GM18498 (cell line): Measurements from ENCODE around the gene TEKT5.

Experiments used
- ATAC-seq: cut with Tn5 transposase; IDR thresholded peaks from one replicate; pipeline ENCODE4 v1.9.1; 2021; ENCODE audit warnings: mild to moderate bottlenecking, moderate library complexity; ENCODE audit not compliant: unreplicated experiment

Gene TEKT5

DNA sequence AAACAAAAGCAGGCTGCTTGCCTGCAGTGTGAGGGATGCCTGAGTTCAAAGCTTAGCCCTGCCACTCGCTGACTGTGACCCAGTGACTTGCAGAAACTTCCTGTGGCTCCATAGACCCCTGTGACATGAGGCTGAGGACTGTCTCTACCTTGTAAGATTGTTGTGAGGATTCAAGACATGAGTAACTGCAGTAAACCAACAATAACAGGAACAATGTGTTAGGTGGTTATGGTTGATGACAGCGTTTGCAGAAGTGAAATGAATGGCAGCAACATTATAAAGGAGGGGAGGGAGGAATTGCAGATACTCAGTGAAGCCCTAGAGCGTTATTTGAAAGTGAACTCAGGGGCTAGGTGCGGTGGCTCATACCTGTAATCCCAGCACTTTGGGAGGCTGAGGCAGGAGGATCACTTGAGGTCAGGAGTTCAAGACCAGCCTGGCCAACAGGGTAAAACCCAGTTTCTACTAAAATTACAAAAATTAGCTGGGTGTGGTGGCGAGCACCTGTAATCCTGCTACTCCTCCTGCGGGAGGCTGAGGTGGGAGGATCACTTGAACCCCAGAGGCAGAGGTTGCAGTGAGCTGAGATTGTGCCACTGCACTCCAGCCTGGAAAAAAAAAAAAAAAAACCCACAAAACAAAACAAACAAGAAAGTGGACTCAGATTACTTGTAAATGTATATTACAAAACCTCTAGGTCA is 80.8 kb downstream of the TEKT5 start:
- no peak for ATAC-seq

DNA sequence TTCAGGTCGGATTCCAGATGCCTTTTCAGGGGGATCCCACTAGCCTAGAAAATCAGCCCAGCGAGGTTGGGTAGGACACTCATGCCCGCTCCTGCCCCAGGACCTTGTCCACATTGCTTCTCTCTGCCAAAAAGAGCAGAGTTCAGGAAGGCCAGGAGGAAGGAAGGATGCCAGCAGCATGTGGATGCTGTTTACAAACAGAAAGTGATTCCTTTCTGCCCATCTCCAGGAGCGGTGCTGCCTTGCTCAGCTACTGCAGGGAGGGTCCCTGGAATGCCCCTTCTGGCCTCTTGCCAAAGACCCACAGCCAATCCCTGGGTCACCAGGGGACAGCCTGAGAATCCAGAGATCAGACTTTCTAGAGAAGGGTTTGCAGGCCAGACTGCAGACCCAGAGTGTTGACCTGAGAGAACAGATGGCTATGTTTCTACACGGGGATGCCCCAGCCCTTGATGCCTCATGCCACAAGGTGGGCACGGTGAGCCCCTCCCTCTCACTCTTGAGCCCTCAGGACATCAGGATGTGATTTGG is 82.0 kb downstream of the TEKT5 start:
- no peak for ATAC-seq

DNA sequence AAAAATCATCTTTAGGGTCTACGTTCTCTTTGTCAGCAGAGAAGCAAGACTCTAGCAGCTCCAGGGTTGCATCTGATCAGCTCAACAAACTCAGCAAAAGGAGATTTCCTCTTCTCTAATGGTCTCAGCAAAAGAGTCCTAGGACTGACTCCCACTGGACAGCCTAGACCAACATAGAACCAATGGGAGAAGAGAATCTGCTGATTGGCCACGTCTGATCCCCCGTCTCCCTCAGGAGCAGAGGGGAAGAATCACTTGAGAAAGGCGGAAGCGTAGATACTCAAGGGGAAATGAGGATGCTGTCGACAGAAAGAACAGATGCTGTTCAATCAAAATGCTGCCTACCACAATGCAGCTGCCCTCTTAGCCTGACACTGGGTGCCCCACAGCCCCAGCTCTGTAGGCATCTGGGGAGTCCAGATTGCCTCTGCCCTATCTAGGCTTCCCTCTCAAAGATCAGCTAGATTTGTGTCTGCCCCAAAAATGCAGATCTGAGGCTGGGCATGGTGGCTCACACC is 82.8 kb downstream of the TEKT5 start:
- ATAC-seq = no peak

DNA sequence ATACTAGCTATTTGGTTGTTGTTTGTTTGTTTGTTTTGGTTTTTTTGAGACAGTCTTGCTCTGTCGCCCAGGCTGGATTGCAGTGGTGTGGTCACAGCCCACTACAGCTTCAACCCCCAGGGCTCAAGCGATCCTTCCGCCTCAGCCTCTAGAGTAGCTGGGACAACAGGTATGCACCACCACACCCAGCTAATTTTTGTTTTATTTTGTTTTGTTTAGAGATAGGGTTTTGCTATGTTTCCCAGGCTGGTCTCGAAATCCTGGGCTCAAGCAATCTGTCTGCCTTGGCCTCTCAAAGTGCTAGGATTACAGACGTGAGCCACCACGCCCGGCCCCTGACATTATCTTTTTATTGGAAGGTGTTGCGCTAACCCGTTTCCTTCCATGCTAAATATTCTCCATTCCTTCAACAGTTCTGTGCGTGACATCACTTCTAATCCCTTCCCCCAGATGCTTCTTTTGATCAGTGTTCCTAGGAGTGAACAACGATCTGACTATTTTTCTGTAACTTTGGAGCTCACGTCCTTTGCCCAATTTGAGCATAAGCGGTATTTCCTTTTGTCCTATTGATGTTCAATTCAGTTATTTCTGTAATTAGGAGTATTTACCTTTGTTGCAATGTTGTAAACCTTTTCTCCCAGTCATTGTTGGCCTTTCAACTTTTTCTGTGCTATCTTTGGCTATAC is 84.1 kb downstream of the TEKT5 start:
- no peak for ATAC-seq

DNA sequence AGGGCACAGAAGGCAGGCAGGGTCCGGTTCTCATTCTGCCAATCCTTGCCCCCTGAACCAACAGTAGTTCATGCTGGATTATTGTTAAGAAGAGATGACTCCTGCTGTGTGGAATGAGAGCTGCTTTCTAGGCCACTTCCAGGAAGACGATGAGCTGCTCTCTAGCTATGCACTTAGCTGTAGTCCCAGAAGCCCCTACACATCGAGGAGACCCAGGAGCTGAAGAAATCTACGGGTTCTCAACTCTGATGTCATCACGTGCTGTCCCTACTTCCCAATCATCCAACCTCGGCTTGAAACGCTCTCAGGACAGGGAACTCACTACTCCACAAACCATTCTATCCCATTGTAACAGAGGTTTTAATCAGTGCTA is 85.3 kb downstream of the TEKT5 start:
- no peak for ATAC-seq

DNA sequence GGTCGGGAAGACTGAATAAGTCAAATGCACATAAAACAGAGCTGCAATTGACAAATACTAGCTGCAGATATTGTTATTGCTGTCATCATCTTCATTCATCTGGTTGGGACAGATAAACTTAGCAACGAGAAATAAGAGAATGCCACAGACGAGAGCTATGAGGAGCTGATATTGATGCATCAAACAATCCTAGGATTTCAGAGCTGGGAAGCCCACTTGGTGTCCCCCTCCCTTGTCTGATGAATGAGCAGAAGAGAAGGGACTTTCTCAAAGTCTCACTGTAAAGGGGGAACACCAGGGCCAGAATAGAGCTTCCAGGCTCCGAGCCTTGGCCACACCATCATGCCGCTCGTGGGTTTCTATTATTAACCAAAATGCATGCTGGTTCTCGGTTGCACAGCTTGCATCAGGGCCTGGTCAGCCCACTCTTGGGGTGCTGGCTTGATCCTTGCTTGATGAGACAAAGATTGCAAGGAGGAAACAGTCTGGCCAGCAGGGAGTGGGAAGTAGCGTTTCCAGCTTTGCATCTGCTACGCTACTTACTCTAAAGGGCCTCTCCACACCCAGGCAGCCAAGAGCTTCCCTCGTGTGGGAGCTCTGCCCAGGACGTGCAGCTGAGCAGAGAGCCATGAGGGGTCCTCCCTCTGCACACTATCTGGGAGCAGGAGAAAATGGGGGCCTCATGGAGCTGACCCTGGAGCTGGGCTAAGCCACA is 85.9 kb downstream of the TEKT5 start:
- ATAC-seq = no peak

DNA sequence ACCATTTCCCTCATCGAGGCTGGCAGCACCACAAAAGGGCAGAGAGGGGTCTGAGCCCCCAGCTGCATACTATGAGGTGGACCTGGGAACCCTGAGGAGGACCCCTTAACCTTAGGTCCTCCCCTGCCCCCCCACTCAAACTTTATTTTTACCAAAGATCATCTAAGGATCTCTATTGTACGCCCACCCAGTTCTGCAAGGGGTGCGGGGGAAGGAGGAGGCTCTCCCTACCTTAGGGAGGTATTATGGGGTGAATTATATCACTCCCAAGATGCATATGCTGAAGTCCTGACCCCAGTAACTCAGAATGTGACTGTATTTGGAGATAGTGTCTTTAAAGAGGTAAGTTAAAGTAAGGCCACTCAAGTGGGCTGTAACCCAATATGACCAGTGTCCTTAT is 87.6 kb downstream of the TEKT5 start:
- no peak for ATAC-seq

DNA sequence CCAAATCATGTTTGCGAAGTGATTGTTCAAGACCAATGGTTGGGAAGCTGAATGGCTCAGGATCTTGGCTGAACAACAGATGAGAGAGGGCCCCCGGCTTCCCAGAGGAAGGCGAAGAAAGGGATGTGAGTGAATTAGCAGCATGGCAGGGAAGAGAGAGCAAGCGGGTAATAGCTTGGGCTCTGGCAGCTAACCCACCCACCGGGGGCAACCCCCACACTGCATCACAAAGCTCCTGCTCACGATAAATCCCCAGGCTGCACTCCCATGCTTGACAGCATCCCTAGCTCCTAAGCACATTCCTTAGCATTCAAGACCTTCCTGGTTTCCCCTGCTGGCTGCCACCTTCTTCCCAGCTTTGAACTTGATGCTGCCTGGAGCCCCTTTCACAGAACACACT is 88.1 kb downstream of the TEKT5 start:
- ATAC-seq = no peak

DNA sequence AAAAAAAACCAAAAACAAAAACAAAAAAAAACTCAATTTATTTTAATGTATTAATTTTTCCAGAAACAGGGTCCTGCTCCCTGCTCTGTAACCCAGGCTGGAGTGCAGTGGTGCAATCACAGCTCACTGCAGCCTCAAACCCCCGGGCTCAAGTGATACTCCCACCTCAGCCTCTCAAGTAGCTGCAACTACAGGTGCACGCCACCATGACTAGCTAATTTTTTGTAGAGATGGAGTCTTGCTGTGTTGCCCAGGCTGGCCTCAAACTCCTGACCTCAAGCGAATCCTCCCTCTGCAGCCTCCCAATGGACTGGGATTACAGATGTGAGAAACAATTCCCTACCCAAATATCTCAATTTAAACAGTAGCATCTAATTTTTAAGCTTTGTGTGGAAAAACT is 89.1 kb downstream of the TEKT5 start:
- ATAC-seq = no peak

DNA sequence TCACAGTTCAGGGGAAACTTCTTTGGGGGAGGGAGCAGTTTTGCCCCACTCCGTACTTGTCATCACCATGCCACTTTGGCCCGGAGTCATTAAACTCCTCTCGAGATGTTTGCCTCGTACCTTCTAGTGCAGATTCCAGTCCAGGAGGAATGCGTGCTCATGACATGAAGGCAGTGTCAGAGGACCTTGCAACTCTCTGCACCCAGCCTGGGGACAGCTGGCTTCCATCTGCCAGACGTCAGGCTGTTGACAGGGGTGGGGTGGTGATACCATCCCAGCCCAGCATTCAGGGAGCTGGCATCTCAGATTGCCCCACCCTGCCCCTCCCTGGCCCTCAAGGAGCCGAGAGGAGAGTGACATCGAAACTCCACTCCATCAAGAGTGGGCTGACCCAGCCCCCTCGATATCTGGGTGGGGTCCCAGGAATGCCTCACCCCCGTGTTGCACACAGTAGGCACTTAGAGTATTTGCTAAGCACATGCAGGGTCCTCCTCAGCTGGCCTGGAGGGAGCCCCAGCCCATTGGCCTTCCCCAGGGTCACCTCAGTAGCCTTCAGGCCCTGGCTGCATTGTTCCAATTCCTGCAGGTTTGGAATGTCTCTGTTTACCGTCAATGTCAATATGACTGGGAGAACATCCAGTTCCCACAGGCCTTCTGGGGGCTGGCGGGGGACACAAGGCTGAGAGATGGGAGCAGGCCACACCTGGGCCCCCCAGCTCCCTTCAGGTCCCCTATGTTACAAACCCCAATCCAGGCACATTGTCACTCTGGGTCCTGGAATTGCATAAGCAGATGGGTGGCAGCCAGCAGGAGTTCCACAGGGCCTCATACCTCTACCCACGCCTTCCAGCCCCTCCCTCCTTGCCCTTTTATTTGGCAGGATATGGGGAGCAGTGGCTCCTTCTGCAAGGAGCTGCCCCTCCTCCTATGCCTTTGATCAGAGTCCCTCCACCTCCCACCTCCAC is 93.0 kb downstream of the TEKT5 start:
- ATAC-seq = no peak

DNA sequence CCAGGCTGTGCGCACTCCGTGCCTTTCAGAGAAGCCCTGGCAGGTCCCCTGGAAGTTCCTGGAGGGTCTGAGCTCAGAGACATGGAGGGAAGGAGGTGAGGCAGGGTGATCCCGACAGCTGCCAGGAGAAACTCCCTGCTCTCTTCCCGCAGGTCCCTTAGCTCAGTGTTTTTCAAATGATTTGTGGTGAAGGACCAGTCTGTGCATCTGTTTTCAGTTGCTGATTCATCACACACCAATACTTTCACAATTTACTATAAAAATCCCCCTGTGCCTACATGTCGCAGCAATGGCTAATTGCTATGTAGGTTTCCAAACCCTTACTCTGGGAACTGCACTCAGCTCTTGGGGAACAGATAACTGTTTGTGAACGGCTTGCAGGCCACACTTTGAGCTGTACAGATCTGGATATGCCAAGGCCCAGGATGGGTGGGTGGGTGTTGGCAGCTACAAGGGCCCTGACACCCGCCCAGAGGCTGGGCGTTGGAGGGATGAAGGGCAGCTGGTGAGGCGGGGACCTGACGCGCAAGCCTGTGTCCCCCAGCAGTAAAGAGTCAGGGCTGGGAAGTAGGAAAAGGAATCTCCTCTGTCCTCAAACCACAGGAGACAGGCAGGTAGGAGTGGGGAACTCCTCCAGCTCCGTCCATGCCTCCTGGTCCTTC is 93.8 kb downstream of the TEKT5 start:
- ATAC-seq = no peak

DNA sequence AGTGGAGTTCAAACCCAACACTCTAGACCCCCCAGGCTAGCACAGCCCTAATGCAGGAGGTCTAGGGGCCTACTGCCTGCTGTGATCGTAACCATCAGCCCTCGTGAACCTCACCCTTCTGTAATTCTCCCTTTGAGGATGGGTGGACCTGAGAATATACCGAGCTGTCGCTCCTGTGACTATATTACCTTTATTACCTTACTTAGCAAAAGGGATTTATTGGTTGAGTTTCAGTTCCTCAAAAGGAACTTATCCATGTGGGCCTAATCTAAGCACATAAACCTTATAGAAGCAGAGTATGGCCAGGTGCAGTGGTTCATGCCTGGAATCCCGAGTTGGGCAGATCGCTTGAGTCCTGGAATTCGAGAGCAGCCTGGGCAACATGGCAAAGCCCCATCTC is 95.1 kb downstream of the TEKT5 start:
- ATAC-seq = no peak

DNA sequence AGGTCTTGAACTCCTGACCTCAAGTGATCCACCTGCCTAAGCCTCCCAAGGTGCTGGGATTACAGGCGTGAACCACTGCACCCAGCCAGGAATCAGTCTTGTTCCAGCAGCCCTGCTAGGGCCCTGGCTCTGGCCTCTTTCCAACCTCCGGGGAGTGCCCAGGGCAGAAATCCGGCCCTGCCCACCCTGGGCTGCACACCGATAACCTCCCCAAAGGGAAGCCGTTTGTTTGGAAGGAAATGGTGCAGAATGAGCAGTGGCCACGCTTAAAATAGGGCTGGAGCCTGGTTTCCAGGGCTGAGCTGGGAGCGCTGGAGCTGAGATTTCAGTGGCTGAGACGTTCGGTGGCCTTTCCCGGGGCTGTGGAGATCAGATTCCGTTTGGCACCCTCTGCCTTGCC is 96.6 kb downstream of the TEKT5 start:
- ATAC-seq = no peak

DNA sequence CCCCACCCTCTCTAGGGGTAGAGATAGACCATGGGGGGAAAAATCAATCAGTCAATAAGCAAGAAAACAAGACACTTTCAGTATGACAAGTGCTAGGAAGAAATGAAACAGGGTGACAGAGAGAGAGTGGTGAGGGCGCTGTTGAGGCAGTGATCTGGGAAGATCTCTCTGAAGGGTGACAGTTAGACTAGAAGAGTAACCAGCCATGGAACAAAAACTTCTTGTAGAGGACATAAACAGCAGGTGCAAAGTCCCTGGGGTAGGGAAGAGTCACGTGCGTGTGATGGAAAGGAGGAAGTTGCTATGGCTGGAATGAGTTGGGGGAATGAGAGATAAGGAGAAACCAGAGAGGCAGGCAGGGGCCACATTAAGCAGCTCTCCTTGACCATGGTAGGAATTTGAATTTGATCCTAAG is 97.5 kb downstream of the TEKT5 start:
- no peak for ATAC-seq

DNA sequence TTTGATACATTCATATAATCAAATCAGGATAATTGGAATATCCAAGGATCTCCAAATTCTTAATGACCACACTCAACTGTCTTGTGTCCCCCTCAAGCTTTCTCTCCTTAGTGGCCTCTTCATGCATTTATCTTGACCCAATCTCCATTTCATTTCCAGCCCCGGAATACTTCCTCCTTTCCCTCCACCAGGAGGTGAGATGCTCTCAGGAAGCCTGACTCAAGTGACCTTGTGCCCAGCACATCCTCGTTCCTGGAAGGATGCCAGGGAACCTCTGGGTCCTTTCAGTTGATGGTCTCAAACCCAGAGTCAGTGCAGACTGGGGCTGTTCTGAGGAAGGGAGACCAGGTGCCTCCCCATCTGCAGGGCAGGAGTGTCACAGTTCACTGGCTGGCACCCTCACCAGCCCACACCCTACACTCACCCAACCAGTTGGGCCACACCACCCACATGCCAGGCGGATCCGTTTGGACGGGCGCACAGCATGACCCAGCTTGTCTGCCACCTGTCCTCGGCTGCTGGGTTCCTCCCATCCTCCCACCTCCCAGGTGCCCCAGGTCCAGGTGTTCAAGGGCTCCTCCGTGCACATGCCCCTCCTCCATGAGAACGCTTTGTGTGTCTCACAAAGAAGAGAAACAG is 100.3 kb downstream of the TEKT5 start:
- ATAC-seq = no peak

DNA sequence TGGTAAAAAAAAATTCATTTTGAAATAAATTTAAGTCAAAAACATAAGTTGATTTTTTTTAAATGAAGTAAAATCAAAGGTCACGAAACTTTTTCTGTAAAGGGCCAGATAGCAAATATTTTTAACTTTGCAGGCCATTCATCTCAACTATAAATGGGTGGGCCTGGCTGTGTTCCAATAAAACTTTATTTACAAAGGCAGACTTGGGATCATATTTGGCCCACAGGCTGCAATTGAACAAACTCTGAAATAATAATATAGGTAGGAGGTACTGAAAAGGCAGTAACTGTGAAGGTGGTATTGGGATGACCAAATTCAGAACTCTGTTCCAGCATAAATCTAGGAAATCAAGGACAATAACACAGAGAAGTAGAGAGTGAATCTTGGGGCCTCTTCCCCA is 102.1 kb downstream of the TEKT5 start:
- no peak for ATAC-seq

DNA sequence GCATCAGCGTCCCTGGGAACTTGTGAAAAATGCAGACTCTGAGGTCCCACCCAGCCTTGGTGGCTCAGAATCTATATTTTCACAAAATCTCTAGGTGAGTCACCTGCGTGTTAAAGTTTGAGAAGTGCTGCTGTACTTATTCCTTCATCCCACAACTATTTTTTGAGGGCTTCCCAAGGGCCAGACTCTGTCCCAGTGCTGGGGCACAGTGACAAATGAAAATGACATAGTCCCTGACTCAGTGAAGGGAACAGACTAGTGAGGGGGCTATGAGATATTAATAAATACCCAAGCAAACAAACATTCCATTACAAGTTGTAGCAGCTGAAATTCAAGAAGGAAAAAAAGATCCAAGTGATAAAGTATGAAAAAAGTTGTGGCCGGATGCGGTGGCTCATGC is 104.4 kb downstream of the TEKT5 start:
- ATAC-seq = no peak

DNA sequence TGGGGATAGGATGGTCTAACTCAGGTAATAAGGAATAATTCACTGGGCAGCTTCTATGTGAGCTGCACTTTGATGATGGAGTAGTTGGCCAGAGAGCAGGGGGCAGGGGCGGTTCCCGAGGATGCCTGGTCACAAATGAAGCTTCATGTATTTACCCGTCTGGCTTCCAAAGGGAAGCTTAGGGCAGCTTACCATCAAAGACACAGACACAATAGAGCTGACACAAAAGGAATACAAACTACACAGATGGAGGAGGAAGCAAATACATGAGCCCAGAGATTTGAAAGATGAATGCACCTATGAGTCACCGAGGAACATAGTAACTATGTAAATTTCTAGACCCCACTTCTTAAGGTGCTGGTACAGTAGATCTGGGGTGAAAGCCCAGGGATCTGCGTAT is 105.6 kb downstream of the TEKT5 start:
- no peak for ATAC-seq

DNA sequence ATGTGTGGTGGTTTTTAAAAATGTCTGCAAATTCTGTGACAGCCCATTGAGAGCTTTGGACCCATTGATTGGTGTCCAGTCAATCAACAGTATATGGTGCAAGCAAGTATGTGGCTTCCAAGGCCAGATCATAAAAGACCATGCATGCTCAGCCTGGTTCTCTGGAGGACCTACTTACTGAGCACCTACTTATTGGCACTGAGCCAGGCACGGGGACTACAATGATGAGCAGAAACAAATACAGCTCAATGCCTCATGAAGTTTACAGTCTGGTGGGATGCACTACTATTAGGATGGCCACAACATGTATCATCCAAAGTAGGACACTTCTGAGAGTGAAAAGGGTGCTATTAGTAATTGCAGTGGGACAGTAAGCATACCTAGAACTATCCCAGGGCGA is 107.1 kb downstream of the TEKT5 start:
- no peak for ATAC-seq
